HG03442 (cell line): ENCODE data around the gene SLC35E4.

ENCODE experiments used
- ATAC-seq: cut with Tn5 transposase; IDR thresholded peaks from one replicate; pipeline ENCODE4 v1.9.1; 2021; ENCODE audit warnings: mild to moderate bottlenecking, moderate library complexity; ENCODE audit not compliant: unreplicated experiment

Gene SLC35E4

DNA sequence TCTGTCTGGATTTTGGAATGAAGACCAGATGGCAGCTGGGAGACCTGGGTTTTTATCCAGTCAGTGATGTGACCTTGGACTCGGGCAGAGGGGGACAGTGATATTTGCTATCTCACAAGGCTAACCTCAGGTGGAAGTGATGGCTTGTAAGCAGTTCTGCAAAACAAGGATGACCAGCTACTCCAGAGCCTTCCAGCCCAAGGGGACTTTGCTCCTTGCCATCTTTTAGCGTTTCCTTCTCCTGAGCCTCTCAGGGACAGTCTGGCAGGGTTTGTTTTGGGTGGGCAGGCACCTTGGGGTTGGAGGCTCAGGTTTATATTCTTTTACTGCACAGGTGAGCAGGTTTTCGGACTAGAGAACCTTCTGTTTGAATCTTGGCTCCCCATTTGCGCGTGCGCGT is 49.6 kb downstream of the SLC35E4 start:
- no peak for ATAC-seq

DNA sequence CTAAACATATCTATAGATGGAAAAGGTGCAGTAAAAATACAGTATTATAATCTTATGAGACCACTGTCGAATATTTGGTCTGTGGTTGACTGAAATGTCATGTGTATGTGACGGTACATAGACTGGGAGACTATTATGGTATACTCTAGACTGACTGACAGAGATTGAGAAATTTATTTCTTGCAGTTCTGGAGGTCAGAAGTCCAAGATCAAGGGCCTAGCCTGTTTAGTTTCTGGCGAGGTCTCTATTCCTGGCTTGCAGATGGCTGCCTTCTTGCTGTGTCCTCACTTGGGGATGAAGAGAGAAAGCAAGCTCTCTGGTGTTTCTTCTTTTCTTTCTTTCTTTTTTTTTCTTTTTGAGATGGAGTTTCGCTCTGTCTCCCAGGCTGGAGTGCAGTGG is 51.8 kb downstream of the SLC35E4 start:
- no peak for ATAC-seq

DNA sequence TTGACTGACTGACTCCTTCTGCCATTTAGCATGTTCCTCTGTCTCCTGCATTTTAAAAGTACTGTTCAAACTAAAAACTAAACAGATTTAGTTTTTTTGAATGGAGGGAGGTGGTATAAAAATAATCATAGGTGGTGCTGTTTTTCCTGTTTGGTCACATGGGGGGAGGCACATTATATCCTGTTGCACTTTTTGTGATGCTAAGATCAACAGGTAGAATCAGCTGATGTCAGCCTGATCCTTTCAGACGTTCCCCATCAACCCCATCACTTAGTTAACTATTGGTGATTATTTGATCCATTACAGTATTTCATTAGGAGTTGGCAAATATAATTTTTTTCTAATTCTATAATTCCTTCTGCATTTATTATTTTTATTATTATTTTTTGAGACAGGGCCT is 54.0 kb downstream of the SLC35E4 start:
- no peak for ATAC-seq

DNA sequence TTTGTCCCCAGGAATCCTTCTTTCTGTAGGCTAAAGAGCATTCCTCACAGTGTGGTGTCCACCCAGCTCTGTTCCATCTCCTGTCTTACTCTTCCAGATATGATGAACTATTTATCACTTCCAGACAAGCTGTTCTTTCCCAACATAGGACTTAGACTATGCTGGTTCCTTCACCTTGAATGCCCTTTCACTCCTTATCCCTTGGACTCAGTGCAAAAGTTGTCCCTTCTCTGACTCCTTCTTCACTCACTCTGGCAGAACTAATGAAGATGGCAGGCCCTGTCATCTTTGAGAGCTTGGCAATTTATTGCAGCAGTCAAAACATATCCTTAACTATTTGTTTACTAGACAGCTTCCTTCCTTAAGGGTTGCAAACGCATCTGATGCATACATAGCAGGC is 55.6 kb downstream of the SLC35E4 start:
- ATAC-seq, result no peak

DNA sequence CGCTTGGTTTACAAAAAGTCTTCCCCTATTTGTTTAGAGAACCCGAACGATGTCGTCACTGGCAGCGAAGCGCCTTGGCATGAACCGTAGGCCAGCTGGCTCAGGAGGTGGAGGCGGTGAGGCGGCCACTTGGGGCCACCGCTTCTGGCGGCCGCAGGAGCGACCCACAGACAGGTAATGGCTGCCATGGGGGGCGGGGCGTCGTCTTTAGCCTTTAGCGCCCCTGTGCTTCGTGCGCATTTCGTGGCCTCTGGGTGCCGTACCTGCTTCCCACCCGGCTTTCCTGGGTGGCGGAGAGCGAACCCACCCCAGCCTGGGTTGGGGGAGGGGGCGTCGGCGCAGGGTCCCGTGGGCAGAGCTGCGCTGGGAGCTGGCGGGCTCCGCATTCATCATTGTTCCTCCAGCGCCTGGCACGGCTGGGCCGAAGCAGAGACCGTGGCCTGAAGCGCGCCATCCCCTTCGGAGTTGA is 58.6 kb downstream of the SLC35E4 start:
- ATAC-seq, result no peak

DNA sequence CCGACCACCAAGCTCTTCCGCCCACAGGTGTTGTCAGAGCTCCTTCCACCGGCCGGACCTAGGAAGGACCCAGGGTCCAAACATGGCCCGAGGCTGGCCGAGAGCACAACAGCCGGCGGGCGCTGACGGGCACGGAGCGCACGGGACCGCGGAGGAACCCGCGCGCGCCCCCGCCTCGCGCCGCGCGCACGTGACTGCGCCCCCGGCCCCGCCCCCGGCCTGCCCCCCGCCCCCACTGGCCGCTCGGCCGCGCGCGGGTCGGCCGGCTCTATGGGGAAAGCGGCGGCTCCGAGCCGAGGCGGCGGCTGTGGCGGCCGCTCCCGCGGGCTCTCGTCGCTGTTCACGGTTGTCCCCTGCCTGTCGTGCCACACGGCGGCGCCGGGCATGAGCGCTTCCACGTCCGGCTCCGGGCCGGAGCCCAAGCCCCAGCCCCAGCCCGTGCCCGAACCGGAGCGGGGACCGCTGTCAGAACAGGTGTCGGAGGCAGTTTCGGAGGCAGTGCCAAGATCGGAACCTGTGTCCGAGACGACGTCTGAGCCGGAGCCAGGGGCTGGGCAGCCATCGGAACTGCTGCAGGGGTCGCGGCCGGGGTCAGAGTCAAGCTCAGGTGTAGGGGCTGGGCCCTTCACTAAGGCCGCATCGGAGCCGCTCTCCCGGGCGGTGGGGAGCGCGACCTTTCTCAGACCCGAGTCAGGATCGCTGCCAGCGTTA is 59.2 kb downstream of the SLC35E4 start, which contains the start of gene OSBP2:
Gene OSBP2, plus strand, starts transcription at position 235 of the 711 bp plus-strand sequence. Its CDS starts 36 bp downstream, at position 271.
- no peak for ATAC-seq

DNA sequence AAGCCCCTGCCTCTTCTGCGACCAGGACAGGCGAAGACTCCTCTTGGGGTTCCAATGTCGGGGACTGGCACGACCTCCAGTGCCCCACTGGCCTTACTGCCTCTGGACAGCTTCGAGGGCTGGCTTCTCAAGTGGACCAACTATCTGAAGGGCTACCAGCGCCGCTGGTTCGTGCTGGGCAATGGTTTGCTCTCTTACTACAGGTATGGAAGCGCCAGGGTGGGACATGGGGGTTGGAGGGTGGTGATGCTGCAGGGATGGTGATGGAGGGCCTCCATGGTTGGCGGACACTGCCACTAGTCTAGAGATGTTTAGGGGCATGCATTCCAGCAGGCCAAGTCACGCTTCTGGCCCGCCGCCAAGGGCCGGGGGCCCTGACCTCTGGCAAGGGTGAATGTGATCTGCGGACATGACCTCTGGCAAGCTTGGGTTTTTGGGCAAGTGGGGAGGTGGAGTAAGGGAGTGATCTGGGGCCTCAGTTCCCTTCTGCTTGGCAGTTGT is 59.8 kb downstream of the SLC35E4 start:
- ATAC-seq, result no peak

DNA sequence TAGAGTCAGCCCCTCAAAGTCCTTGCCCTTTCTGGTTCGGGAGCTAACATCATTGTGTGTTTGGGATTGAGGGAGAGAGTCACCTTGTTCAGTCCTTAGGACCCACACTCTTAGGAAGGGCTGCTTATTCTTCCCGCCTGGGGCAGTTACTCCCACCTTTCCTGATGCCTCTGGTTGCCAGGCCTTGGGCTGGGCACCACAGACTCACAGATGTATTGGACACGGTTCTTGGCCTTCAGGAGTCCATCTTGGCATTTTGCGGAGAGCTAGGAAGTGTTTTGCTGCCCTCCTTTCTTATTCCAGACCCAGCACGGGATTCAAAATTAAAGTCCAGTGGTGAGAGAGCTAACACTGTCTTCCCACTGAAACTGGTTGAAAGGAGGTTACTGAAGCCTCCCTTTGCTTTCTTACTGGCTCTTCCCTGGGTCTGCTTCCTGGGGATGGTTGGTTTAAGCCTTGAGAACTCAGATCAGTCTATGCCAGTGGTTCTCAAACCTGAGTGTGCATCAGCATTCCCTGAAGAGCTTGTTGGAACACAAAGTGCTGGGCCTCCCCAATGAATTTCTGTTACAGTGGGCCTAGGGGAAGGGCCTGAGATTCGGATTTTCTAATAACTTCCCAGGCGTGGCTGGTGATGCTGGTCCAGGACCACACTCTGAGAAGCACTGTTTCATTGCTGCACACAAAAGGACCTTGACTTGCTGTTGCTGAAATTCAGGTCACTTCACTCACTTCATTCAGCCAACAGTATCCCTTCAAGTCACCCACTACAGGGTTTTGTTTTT is 60.5 kb downstream of the SLC35E4 start:
- no peak for ATAC-seq
